Keratinocyte (primary cell): ENCODE data around the gene NCKAP5. TPM values are rescaled to one million over a fixed set of nuclear protein-coding genes. Genes with fewer than 3 reads are reported as not detected.

Source experiments
- DNase-seq: peaks from one replicate; pipeline ENCODE4 v3.0.0-alpha.2; 2011; ENCODE audit warnings: low read depth, missing footprints, low spot score
- FAIRE-seq: peaks from 2 replicates; lab custom pipeline; 2011; peaks lifted over from hg19 to GRCh38; lab: Jason Lieb, UNC
- H2AFZ ChIP-seq: 2 replicates; pipeline ENCODE4 v1.6.0; 2012; ENCODE audit warnings: low read length, control low read depth, inconsistent platforms; ENCODE audit not compliant: control insufficient read depth
- H3K27ac ChIP-seq: 2 replicates; pipeline ENCODE4 v1.5.1; 2011; ENCODE audit warnings: low read length; ENCODE audit not compliant: control insufficient read depth, insufficient read depth
- H3K27me3 ChIP-seq: 3 replicates; pipeline ENCODE4 v1.6.0; 2011; ENCODE audit warnings: low read length; ENCODE audit not compliant: control insufficient read depth, insufficient read depth; ENCODE audit errors: extremely low read depth
- H3K36me3 ChIP-seq, 2 experiments: 2 replicates in 1 of 2; 3 replicates in 1 of 2; pipeline ENCODE4 v1.5.1; 2011; ENCODE audit warnings: low read length in 2 of 2, mild to moderate bottlenecking in 1 of 2; ENCODE audit not compliant: control insufficient read depth in 2 of 2, insufficient read depth in 2 of 2; ENCODE audit errors: extremely low read depth in 1 of 2
- H3K4me1 ChIP-seq: 3 replicates; pipeline ENCODE4 v1.5.1; 2011; ENCODE audit warnings: low read length; ENCODE audit not compliant: control insufficient read depth, insufficient read depth; ENCODE audit errors: extremely low read depth
- H3K4me2 ChIP-seq: 3 replicates; pipeline ENCODE4 v1.6.0; 2011; ENCODE audit warnings: low read depth, low read length; ENCODE audit not compliant: control insufficient read depth, insufficient read depth; ENCODE audit errors: extremely low read depth
- H3K4me3 ChIP-seq, 3 experiments: fragments of 200-600 bp in 1 of 3; sonication (generic) in 1 of 3; 2 replicates in 2 of 3; 3 replicates in 1 of 3; pipeline ENCODE4 v1.5.1; 2011 to 2016; ENCODE audit warnings: low read length in 3 of 3, mild to moderate bottlenecking in 3 of 3, control low read depth in 2 of 3, inconsistent platforms in 1 of 3, low read depth in 1 of 3, mixed read lengths in 1 of 3, mixed run types in 1 of 3, moderate library complexity in 1 of 3; ENCODE audit not compliant: control insufficient read depth in 2 of 3, insufficient read depth in 2 of 3; ENCODE audit errors: extremely low read depth in 1 of 3
- H3K79me2 ChIP-seq: 2 replicates; pipeline ENCODE4 v1.6.0; 2012; ENCODE audit warnings: low read length; ENCODE audit not compliant: control insufficient read depth, insufficient read depth
- H3K9ac ChIP-seq: 3 replicates; pipeline ENCODE4 v1.6.0; 2011; ENCODE audit warnings: low read length; ENCODE audit not compliant: control insufficient read depth, insufficient read depth; ENCODE audit errors: extremely low read depth
- H3K9me1 ChIP-seq: 3 replicates; pipeline ENCODE4 v1.6.0; 2011; ENCODE audit warnings: low read length; ENCODE audit not compliant: control insufficient read depth, insufficient read depth; ENCODE audit errors: extremely low read depth
- H3K9me3 ChIP-seq: 2 replicates; pipeline ENCODE4 v1.5.1; 2012; ENCODE audit warnings: low read depth, low read length; ENCODE audit not compliant: control insufficient read depth
- H4K20me1 ChIP-seq: 3 replicates; pipeline ENCODE4 v1.6.0; 2011; ENCODE audit warnings: low read length; ENCODE audit not compliant: control insufficient read depth, insufficient read depth; ENCODE audit errors: extremely low read depth
- EZH2 ChIP-seq: IDR thresholded peaks from one replicate; pipeline ENCODE4 v1.6.1; 2012; ENCODE audit warnings: inconsistent platforms, mild to moderate bottlenecking, low read length, moderate library complexity
- dilution Hi-C: fragments of 300-500 bp; cut with MboI; formaldehyde crosslinking; loops from one replicate; pipeline ENCODE4 v1.7.0; 2020; ENCODE audit warnings: low sequenced_read_pairs; ENCODE audit not compliant: extremely low pct_ligation_motif_present
- polyA plus RNA-seq, 5 experiments: library from polyadenylated mRNA; depleted of rRNA in 3 of 5; stranded (reverse) in 3 of 5; stranded (forward) in 1 of 5; unstranded in 1 of 5; fragments of >200 nt; gene quantifications; 1 replicate in 1 of 5; 2 replicates in 3 of 5; 3 replicates in 1 of 5; pipeline versions ENCODE4 v1.2.1 to v1.2.3, GENCODE V29; 2011 to 2012; ENCODE audit warnings: missing spikeins in 2 of 5, low read depth in 1 of 5, low replicate concordance in 1 of 5
- TF ChIP-seq, protein P1 (sequence below), 3 experiments: IDR thresholded peaks in 1 of 3; conservative IDR thresholded peaks in 1 of 3; optimal IDR thresholded peaks in 1 of 3; 2 replicates in 2 of 3; 3 replicates in 1 of 3; pipeline versions ENCODE3 to v1.5.1; 2011; ENCODE audit warnings: low read length in 3 of 3, mild to moderate bottlenecking in 3 of 3, moderate library complexity in 2 of 3, control low read depth in 1 of 3, inconsistent platforms in 1 of 3; ENCODE audit not compliant: insufficient read depth in 2 of 3; ENCODE audit errors: extremely low read depth in 1 of 3

The NCKAP5 gene
- polyA plus RNA-seq, 1 donor (not counting 4 experiments of a cell fraction or from before 2014, with no cell fraction given), result 3.6 TPM

GRCh38 chr2:133405252-133405651 lies 163.0 kb downstream of the NCKAP5 start:
- Histone ChIP-seq H3K4me3 (no peak overlapping the region), H4K20me1 (no peaks in the 10 kb centered on the region), H3K36me3 (no peaks in the 10 kb centered on the region), H3K9ac (no peak overlapping the region), H3K4me1 (no peaks in the 10 kb centered on the region), H3K9me3 (no peaks in the 10 kb centered on the region), H3K27me3 (no peaks in the 10 kb centered on the region), H3K4me2 (no peak overlapping the region), H3K79me2 (no peaks in the 10 kb centered on the region), H2AFZ (no peak overlapping the region), H3K9me1 (no peaks in the 10 kb centered on the region), H3K27ac (no peak overlapping the region)
- DNase-seq (no peak), FAIRE-seq (no peak)
- dilution Hi-C loops, result no loop called here
- no peak for TF ChIP-seq EZH2
- TF ChIP-seq, protein P1, sequence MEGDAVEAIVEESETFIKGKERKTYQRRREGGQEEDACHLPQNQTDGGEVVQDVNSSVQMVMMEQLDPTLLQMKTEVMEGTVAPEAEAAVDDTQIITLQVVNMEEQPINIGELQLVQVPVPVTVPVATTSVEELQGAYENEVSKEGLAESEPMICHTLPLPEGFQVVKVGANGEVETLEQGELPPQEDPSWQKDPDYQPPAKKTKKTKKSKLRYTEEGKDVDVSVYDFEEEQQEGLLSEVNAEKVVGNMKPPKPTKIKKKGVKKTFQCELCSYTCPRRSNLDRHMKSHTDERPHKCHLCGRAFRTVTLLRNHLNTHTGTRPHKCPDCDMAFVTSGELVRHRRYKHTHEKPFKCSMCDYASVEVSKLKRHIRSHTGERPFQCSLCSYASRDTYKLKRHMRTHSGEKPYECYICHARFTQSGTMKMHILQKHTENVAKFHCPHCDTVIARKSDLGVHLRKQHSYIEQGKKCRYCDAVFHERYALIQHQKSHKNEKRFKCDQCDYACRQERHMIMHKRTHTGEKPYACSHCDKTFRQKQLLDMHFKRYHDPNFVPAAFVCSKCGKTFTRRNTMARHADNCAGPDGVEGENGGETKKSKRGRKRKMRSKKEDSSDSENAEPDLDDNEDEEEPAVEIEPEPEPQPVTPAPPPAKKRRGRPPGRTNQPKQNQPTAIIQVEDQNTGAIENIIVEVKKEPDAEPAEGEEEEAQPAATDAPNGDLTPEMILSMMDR (optimal IDR thresholded peaks at IDR 0.05 in 1 of 3, IDR thresholded peaks at IDR 0.05 in 1 of 3, conservative IDR thresholded peaks at IDR 0.05 in 1 of 3; ENCODE audit: extremely low read depth in 1 of 3, insufficient read depth in 2 of 3, low read length in 3 of 3), result no peak

DNA sequence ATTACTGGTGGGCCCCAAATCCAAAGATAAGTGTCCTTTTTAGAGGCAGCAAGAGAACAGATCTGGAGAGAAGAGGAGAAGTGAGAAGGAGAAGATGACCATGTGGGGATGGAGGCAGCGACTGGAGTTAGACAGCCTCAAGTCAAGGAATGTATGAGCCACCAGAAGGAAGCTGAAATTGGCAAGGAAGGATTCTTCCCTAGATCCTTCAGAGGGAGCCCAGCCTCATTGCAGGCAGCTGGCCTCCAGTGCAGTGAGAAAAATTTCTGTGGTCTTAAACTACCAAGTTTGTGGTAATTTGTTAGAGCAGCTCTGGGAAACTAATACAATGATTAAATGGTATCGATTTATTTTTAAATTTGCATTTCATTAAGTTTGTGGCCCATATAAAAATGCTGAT lies 167.9 kb downstream of the NCKAP5 start:
- Histone ChIP-seq H3K4me3 (no peak overlapping the region), H3K9ac (no peak overlapping the region), H4K20me1 (no peaks in the 10 kb centered on the region), H3K79me2 (no peaks in the 10 kb centered on the region), H3K4me2 (no peak overlapping the region), H3K36me3 (peaks cover 0 to 1% of the 10 kb centered on the region in 2 experiments), H3K9me3 (no peaks in the 10 kb centered on the region), H3K9me1 (no peaks in the 10 kb centered on the region), H2AFZ (no peak overlapping the region), H3K27me3 (no peaks in the 10 kb centered on the region), H3K4me1 (no peaks in the 10 kb centered on the region), H3K27ac (no peak overlapping the region)
- TF ChIP-seq, protein P1 (optimal IDR thresholded peaks at IDR 0.05 in 1 of 3, IDR thresholded peaks at IDR 0.05 in 1 of 3, conservative IDR thresholded peaks at IDR 0.05 in 1 of 3; ENCODE audit: extremely low read depth in 1 of 3, insufficient read depth in 2 of 3, low read length in 3 of 3), result no peak
- no peak for TF ChIP-seq EZH2
- FAIRE-seq (no peak), DNase-seq (no peak)
- dilution Hi-C loops, result no loop called here
